Measurements from ENCODE around the gene TACC2. TPM values are rescaled to one million over a fixed set of nuclear protein-coding genes. Genes with fewer than 3 reads are reported as not detected.

Gene TACC2
- total and polyA plus RNA-seq, 5 donors from 2014 or later: not detected

- Histone ChIP-seq H3K9me3 (ENCODE audit: control insufficient read depth in 2 of 2, low read length in 2 of 2) (no peaks in the 10 kb centered on the region), H3K4me3 (ENCODE audit: low read depth, low read length) (no peak overlapping the region), H3K27me3 (ENCODE audit: control insufficient read depth, insufficient read depth, low read length) (no peaks in the 10 kb centered on the region), H3K36me3 (ENCODE audit: control insufficient read depth, insufficient read depth, low read length) (no peaks in the 10 kb centered on the region), H3K4me1 (ENCODE audit: control insufficient read depth, insufficient read depth, low read length, poor library complexity, severe bottlenecking) (no peaks in the 10 kb centered on the region), H3K27ac (ENCODE audit: insufficient read depth, low read length, poor library complexity, severe bottlenecking) (no peak overlapping the region)
- Mint-ChIP-seq H3K27me3 (peaks cover 7% of the 10 kb centered on the region), H3K4me1 (no peaks in the 10 kb centered on the region), H3K36me3 (no peaks in the 10 kb centered on the region), H3K4me3 (no peak overlapping the region), H3K9me3 (no peaks in the 10 kb centered on the region), H3K27ac (no peak overlapping the region)
- DNase-seq: no peak
- ATAC-seq (ENCODE audit: low read depth in 2 of 2): no peak
Observed at GRCh38 chr10:122082616-122083477, 93.9 kb downstream of the TACC2 start.

DNA sequence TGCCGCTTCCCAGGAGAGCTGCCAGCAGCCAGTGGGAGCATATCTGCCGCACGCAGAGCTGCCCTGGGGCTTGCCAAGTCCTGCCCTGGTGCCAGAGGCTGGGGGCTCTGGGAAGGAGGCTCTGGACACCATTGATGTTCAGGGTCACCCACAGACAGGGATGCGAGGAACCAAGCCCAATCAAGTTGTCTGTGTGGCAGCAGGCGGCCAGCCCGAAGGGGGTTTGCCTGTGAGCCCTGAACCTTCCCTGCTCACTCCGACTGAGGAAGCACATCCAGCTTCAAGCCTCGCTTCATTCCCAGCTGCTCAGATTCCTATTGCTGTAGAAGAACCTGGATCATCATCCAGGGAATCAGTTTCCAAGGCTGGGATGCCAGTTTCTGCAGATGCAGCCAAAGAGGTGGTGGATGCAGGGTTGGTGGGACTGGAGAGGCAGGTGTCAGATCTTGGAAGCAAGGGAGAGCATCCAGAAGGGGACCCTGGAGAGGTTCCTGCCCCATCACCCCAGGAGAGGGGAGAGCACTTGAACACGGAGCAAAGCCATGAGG lies 94.6 kb downstream of the TACC2 start:
- ATAC-seq (ENCODE audit: low read depth in 2 of 2) (no peak), DNase-seq (no peak)
- no peak overlapping the region for H3K4me3 Mint-ChIP-seq
- no peaks in the 10 kb centered on the region for H3K9me3 ChIP-seq (ENCODE audit: control insufficient read depth in 2 of 2, low read length in 2 of 2)
- no peaks in the 10 kb centered on the region for H3K36me3 Mint-ChIP-seq
- H3K27ac ChIP-seq (ENCODE audit: insufficient read depth, low read length, poor library complexity, severe bottlenecking): no peak overlapping the region
- H3K4me1 Mint-ChIP-seq: no peaks in the 10 kb centered on the region
- peak overlapping the region in 1 of 3 donors; percentile 71 for H3K27ac Mint-ChIP-seq
- H3K4me3 ChIP-seq (ENCODE audit: low read depth, low read length): no peak overlapping the region
- no peaks in the 10 kb centered on the region for H3K36me3 ChIP-seq (ENCODE audit: control insufficient read depth, insufficient read depth, low read length)
- peaks cover 8% of the 10 kb centered on the region for H3K27me3 Mint-ChIP-seq
- H3K9me3 Mint-ChIP-seq: peaks cover 0 to 1% (median 0%) of the 10 kb centered on the region in 7 donors
- H3K4me1 ChIP-seq (ENCODE audit: control insufficient read depth, insufficient read depth, low read length, poor library complexity, severe bottlenecking): no peaks in the 10 kb centered on the region
- no peaks in the 10 kb centered on the region for H3K27me3 ChIP-seq (ENCODE audit: control insufficient read depth, insufficient read depth, low read length)

DNA sequence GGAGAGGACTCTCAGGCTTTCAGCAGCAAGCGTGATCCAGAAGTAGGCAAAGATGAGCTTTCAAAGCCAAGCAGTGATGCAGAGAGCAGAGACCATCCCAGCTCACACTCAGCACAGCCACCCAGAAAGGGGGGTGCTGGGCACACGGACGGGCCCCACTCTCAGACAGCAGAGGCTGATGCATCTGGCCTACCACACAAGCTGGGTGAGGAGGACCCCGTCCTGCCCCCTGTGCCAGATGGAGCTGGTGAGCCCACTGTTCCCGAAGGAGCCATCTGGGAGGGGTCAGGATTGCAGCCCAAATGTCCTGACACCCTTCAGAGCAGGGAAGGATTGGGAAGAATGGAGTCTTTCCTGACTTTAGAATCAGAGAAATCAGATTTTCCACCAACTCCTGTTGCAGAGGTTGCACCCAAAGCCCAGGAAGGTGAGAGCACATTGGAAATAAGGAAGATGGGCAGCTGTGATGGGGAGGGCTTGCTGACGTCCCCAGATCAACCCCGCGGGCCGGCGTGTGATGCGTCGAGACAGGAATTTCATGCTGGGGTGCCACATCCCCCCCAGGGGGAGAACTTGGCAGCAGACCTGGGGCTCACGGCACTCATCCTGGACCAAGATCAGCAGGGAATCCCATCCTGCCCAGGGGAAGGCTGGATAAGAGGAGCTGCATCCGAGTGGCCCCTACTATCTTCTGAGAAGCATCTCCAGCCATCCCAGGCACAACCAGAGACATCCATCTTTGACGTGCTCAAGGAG lies 95.5 kb downstream of the TACC2 start:
- Histone ChIP-seq H3K36me3 (ENCODE audit: control insufficient read depth, insufficient read depth, low read length) (no peaks in the 10 kb centered on the region), H3K27ac (ENCODE audit: insufficient read depth, low read length, poor library complexity, severe bottlenecking) (no peak overlapping the region), H3K4me3 (ENCODE audit: low read depth, low read length) (no peak overlapping the region), H3K27me3 (ENCODE audit: control insufficient read depth, insufficient read depth, low read length) (no peaks in the 10 kb centered on the region), H3K4me1 (ENCODE audit: control insufficient read depth, insufficient read depth, low read length, poor library complexity, severe bottlenecking) (no peaks in the 10 kb centered on the region), H3K9me3 (ENCODE audit: control insufficient read depth in 2 of 2, low read length in 2 of 2) (no peaks in the 10 kb centered on the region)
- no peaks in the 10 kb centered on the region for H3K4me1 Mint-ChIP-seq
- no peak overlapping the region for H3K27ac Mint-ChIP-seq
- DNase-seq: no peak
- H3K9me3 Mint-ChIP-seq: peaks cover 0 to 1% (median 0%) of the 10 kb centered on the region in 7 donors
- no peaks in the 10 kb centered on the region for H3K36me3 Mint-ChIP-seq
- ATAC-seq (ENCODE audit: low read depth in 2 of 2): no peak
- H3K27me3 Mint-ChIP-seq: peaks cover 13% of the 10 kb centered on the region
- H3K4me3 Mint-ChIP-seq: no peak overlapping the region

GRCh38 chr10:122085423-122085911 lies 96.5 kb downstream of the TACC2 start:
- DNase-seq: no peak
- no peak for ATAC-seq (ENCODE audit: low read depth in 2 of 2)
- Histone ChIP-seq H3K27me3 (ENCODE audit: control insufficient read depth, insufficient read depth, low read length) (no peaks in the 10 kb centered on the region), H3K9me3 (ENCODE audit: control insufficient read depth in 2 of 2, low read length in 2 of 2) (no peaks in the 10 kb centered on the region), H3K27ac (ENCODE audit: insufficient read depth, low read length, poor library complexity, severe bottlenecking) (no peak overlapping the region), H3K4me3 (ENCODE audit: low read depth, low read length) (no peak overlapping the region), H3K36me3 (ENCODE audit: control insufficient read depth, insufficient read depth, low read length) (no peaks in the 10 kb centered on the region), H3K4me1 (ENCODE audit: control insufficient read depth, insufficient read depth, low read length, poor library complexity, severe bottlenecking) (no peaks in the 10 kb centered on the region)
- Mint-ChIP-seq H3K36me3 (no peaks in the 10 kb centered on the region), H3K9me3 (peaks cover 0 to 1% (median 0%) of the 10 kb centered on the region in 7 donors), H3K27ac (no peak overlapping the region), H3K27me3 (peaks cover 10% of the 10 kb centered on the region), H3K4me3 (no peak overlapping the region), H3K4me1 (no peaks in the 10 kb centered on the region)

DNA sequence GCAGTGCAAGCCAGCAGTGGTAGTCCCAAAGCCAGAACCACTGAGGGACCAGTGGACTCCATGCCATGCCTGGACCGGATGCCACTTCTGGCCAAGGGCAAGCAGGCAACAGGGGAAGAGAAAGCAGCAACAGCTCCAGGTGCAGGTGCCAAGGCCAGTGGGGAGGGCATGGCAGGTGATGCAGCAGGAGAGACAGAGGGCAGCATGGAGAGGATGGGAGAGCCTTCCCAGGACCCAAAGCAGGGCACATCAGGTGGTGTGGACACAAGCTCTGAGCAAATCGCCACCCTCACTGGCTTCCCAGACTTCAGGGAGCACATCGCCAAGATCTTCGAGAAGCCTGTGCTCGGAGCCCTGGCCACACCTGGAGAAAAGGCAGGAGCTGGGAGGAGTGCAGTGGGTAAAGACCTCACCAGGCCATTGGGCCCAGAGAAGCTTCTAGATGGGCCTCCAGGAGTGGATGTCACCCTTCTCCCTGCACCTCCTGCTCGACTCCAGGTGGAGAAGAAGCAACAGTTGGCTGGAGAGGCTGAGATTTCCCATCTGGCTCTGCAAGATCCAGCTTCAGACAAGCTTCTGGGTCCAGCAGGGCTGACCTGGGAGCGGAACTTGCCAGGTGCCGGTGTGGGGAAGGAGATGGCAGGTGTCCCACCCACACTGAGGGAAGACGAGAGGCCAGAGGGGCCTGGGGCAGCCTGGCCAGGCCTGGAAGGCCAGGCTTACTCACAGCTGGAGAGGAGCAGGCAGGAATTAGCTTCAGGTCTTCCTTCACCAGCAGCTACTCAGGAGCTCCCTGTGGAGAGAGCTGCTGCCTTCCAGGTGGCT lies 97.7 kb downstream of the TACC2 start:
- H3K4me1 ChIP-seq (ENCODE audit: control insufficient read depth, insufficient read depth, low read length, poor library complexity, severe bottlenecking): no peaks in the 10 kb centered on the region
- Mint-ChIP-seq H3K9me3 (peaks cover 0 to 1% (median 0%) of the 10 kb centered on the region in 7 donors), H3K27ac (no peak overlapping the region), H3K36me3 (no peaks in the 10 kb centered on the region), H3K4me1 (no peaks in the 10 kb centered on the region), H3K27me3 (peaks cover 5% of the 10 kb centered on the region), H3K4me3 (no peak overlapping the region)
- no peak overlapping the region for H3K4me3 ChIP-seq (ENCODE audit: low read depth, low read length)
- H3K9me3 ChIP-seq (ENCODE audit: control insufficient read depth in 2 of 2, low read length in 2 of 2): no peaks in the 10 kb centered on the region
- no peak overlapping the region for H3K27ac ChIP-seq (ENCODE audit: insufficient read depth, low read length, poor library complexity, severe bottlenecking)
- no peaks in the 10 kb centered on the region for H3K27me3 ChIP-seq (ENCODE audit: control insufficient read depth, insufficient read depth, low read length)
- ATAC-seq (ENCODE audit: low read depth in 2 of 2): no peak
- DNase-seq: no peak
- H3K36me3 ChIP-seq (ENCODE audit: control insufficient read depth, insufficient read depth, low read length): no peaks in the 10 kb centered on the region

- ATAC-seq (ENCODE audit: low read depth in 2 of 2): no peak
- no peaks in the 10 kb centered on the region for H3K9me3 ChIP-seq (ENCODE audit: control insufficient read depth in 2 of 2, low read length in 2 of 2)
- no peak overlapping the region for H3K27ac ChIP-seq (ENCODE audit: insufficient read depth, low read length, poor library complexity, severe bottlenecking)
- Mint-ChIP-seq H3K4me3 (no peak overlapping the region), H3K4me1 (no peaks in the 10 kb centered on the region), H3K27me3 (peaks cover 5% of the 10 kb centered on the region), H3K27ac (no peak overlapping the region), H3K9me3 (peaks cover 0 to 1% (median 0%) of the 10 kb centered on the region in 7 donors), H3K36me3 (no peaks in the 10 kb centered on the region)
- no peak overlapping the region for H3K4me3 ChIP-seq (ENCODE audit: low read depth, low read length)
- no peaks in the 10 kb centered on the region for H3K36me3 ChIP-seq (ENCODE audit: control insufficient read depth, insufficient read depth, low read length)
- DNase-seq: no peak
- H3K27me3 ChIP-seq (ENCODE audit: control insufficient read depth, insufficient read depth, low read length): no peaks in the 10 kb centered on the region
- H3K4me1 ChIP-seq (ENCODE audit: control insufficient read depth, insufficient read depth, low read length, poor library complexity, severe bottlenecking): no peaks in the 10 kb centered on the region
Observed at GRCh38 chr10:122087436-122087835, 98.5 kb downstream of the TACC2 start.

DNA sequence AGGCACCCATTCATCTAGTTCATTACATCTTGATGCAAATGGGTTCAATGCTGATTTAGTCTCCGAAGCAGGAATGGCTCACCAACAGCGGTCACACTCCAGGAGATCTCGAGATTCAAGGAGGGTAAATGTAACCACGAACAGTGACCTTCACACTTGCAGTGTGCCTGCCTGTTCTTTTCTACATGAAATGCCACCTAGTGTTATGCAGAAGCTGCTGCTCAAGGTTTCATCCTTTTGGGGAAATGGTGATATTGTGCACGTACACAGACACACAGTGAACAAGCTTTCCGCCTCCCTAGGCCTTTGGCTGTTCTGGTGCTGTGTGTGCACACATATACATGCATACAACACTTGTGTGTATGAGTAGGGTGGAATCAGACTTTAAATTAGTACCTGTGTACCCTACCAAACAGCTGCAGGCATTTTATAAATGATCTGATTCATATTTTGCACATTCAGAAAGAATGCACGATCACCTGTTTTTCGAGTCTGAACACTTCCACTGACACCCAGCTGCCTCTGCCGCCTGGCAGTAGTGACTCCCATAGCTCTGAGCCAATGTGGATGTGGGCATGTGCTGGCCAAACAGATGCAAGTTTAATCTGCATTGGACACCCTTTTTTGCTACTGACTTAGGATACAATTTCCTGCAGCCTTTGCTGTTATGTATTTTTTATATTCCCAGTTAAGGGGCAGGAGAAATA lies 100.5 kb downstream of the TACC2 start:
- no peak overlapping the region for H3K27ac ChIP-seq (ENCODE audit: insufficient read depth, low read length, poor library complexity, severe bottlenecking)
- H3K36me3 ChIP-seq (ENCODE audit: control insufficient read depth, insufficient read depth, low read length): no peaks in the 10 kb centered on the region
- H3K4me3 ChIP-seq (ENCODE audit: low read depth, low read length): no peak overlapping the region
- no peaks in the 10 kb centered on the region for H3K9me3 ChIP-seq (ENCODE audit: control insufficient read depth in 2 of 2, low read length in 2 of 2)
- no peaks in the 10 kb centered on the region for H3K4me1 ChIP-seq (ENCODE audit: control insufficient read depth, insufficient read depth, low read length, poor library complexity, severe bottlenecking)
- no peak overlapping the region for H3K4me3 Mint-ChIP-seq
- no peak overlapping the region for H3K27ac Mint-ChIP-seq
- H3K36me3 Mint-ChIP-seq: no peaks in the 10 kb centered on the region
- DNase-seq: no peak
- no peaks in the 10 kb centered on the region for H3K27me3 ChIP-seq (ENCODE audit: control insufficient read depth, insufficient read depth, low read length)
- no peaks in the 10 kb centered on the region for H3K4me1 Mint-ChIP-seq
- H3K27me3 Mint-ChIP-seq: peaks cover 5% of the 10 kb centered on the region
- H3K9me3 Mint-ChIP-seq: peaks cover 0 to 1% (median 0%) of the 10 kb centered on the region in 7 donors
- no peak for ATAC-seq (ENCODE audit: low read depth in 2 of 2)
